Colon (tissue), 2 donors: ENCODE measurements around the gene TRAPPC13.

Source experiments
- FAIRE-seq: peaks from 2 replicates; lab custom pipeline; 2012; peaks lifted over from hg19 to GRCh38; lab: Jason Lieb, UNC
- donor health status: control.
- donor health status: control.

Gene TRAPPC13

GRCh38 chr5:65682148-65682547 is 57.3 kb downstream of the TRAPPC13 start:
- no peak for FAIRE-seq

GRCh38 chr5:65693121-65693520 is 68.3 kb downstream of the TRAPPC13 start:
- no peak for FAIRE-seq

GRCh38 chr5:65695162-65695755 is 70.4 kb downstream of the TRAPPC13 start:
- no peak for FAIRE-seq

- FAIRE-seq: no peak
These were observed 71.1 kb downstream of the TRAPPC13 start for GRCh38 chr5:65695896-65696295.

- no peak for FAIRE-seq
These were observed 72.1 kb downstream of the TRAPPC13 start for GRCh38 chr5:65696892-65697291.

GRCh38 chr5:65699338-65699737 is 74.5 kb downstream of the TRAPPC13 start:
- no peak for FAIRE-seq

- no peak for FAIRE-seq
These were observed 77.2 kb downstream of the TRAPPC13 start for GRCh38 chr5:65702036-65702435.

GRCh38 chr5:65704621-65705239 is 79.9 kb downstream of the TRAPPC13 start:
- FAIRE-seq: no peak

- no peak for FAIRE-seq
These were observed 82.8 kb downstream of the TRAPPC13 start for GRCh38 chr5:65707663-65708062.

GRCh38 chr5:65708145-65708544 is 83.3 kb downstream of the TRAPPC13 start:
- no peak for FAIRE-seq
